MM.1S (cell line): ENCODE results near the gene PLGRKT.

Source experiments
- EZH2 ChIP-seq: fragments of 300-600 bp; sonication (generic); optimal IDR thresholded peaks from 2 replicates; pipeline ENCODE3; 2017; ENCODE audit warnings: low read depth, mild to moderate bottlenecking, antibody characterized with exemption, low read length, mixed read lengths
- EZH2phosphoT487 ChIP-seq: fragments of 300-600 bp; sonication (generic); IDR thresholded peaks from 2 replicates; pipeline ENCODE4 v1.6.1; 2018; ENCODE audit warnings: antibody characterized with exemption, low read length
- TF ChIP-seq, protein P1 (sequence below): fragments of 300-600 bp; sonication (generic); IDR thresholded peaks from 2 replicates; pipeline ENCODE4 v1.5.1; 2016; ENCODE audit warnings: antibody characterized with exemption, low read length, mixed read lengths

DNA sequence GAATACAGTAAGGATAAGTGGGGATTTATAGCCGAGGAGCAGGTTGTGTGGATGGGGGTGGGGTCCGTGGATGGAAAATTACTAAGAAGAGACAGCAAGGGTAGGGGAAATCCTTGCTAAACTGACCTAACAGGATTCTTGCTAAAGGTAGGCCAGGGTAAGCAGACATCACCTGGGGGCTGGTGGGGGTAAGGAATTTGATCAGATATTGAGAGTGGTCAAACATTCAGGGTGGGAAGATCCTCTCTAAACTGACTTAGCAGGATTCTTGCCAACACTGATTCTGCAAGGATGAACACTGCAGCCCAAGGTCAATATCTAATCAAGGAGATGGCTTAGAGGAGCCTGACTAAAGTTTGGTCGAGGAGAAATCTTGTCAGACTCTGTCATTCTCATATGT, 2.7 kb upstream of the PLGRKT start:
- TF ChIP-seq, protein P1, sequence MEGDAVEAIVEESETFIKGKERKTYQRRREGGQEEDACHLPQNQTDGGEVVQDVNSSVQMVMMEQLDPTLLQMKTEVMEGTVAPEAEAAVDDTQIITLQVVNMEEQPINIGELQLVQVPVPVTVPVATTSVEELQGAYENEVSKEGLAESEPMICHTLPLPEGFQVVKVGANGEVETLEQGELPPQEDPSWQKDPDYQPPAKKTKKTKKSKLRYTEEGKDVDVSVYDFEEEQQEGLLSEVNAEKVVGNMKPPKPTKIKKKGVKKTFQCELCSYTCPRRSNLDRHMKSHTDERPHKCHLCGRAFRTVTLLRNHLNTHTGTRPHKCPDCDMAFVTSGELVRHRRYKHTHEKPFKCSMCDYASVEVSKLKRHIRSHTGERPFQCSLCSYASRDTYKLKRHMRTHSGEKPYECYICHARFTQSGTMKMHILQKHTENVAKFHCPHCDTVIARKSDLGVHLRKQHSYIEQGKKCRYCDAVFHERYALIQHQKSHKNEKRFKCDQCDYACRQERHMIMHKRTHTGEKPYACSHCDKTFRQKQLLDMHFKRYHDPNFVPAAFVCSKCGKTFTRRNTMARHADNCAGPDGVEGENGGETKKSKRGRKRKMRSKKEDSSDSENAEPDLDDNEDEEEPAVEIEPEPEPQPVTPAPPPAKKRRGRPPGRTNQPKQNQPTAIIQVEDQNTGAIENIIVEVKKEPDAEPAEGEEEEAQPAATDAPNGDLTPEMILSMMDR: no peak
- TF ChIP-seq EZH2 (no peak), EZH2phosphoT487 (no peak)
